Measurements from ENCODE around the gene SRBD1.
A peak's percentile ranks its signal among the peaks of the same experiment; 100 is the strongest.

Gene SRBD1

GRCh38 chr2:45494978-45495293 is 116.1 kb downstream of the SRBD1 start:
- ATAC-seq (ENCODE audit: insufficient read depth, low read depth) (no peak), DNase-seq (no peak)
- TF ChIP-seq EZH2 (IDR thresholded peaks at IDR 0.05; ENCODE audit: borderline replicate concordance, low read depth, low read length, severe bottlenecking) (no peak), CTCF (IDR thresholded peaks at IDR 0.05; ENCODE audit: borderline replicate concordance, extremely low read depth, low read length, poor library complexity, severe bottlenecking) (no peak)
- Histone ChIP-seq H3K27me3 (ENCODE audit: insufficient read depth, low read length, poor library complexity) (no peaks in the 10 kb centered on the region), H3K79me2 (ENCODE audit: insufficient read depth, low read length) (no peaks in the 10 kb centered on the region), H3K9ac (ENCODE audit: low read depth, low read length) (no peak overlapping the region), H2AFZ (ENCODE audit: low read depth, low read length) (no peak overlapping the region), H3K36me3 (ENCODE audit: insufficient read depth, low read length) (no peaks in the 10 kb centered on the region), H3K4me1 (ENCODE audit: insufficient read depth, low read length) (peaks cover 7% of the 10 kb centered on the region), H3K4me2 (ENCODE audit: insufficient read depth, low read length) (no peak overlapping the region), H3K27ac (ENCODE audit: low read length) (peak overlapping the region; percentile 28; the same call in 1 of the 2 replicates), H4K20me1 (ENCODE audit: insufficient read depth, low read length) (no peaks in the 10 kb centered on the region), H3K4me3 (ENCODE audit: low read depth in 1 of 2, low read length in 2 of 2) (no peak overlapping the region), H3K9me3 (ENCODE audit: insufficient read depth, low read length, severe bottlenecking) (no peaks in the 10 kb centered on the region)

GRCh38 chr2:45494275-45494977 is 116.6 kb downstream of the SRBD1 start:
- peak overlapping the region; percentile 28; the same call in 1 of the 2 replicates for H3K27ac ChIP-seq (ENCODE audit: low read length)
- no peaks in the 10 kb centered on the region for H3K9me3 ChIP-seq (ENCODE audit: insufficient read depth, low read length, severe bottlenecking)
- peaks cover 7% of the 10 kb centered on the region for H3K4me1 ChIP-seq (ENCODE audit: insufficient read depth, low read length)
- H3K36me3 ChIP-seq (ENCODE audit: insufficient read depth, low read length), result no peaks in the 10 kb centered on the region
- H3K79me2 ChIP-seq (ENCODE audit: insufficient read depth, low read length), result no peaks in the 10 kb centered on the region
- H3K9ac ChIP-seq (ENCODE audit: low read depth, low read length), result no peak overlapping the region
- DNase-seq (no peak), ATAC-seq (ENCODE audit: insufficient read depth, low read depth) (peak; percentile 55; the same call in 1 of the 3 replicates)
- no peak overlapping the region for H3K4me3 ChIP-seq (ENCODE audit: low read depth in 1 of 2, low read length in 2 of 2)
- TF ChIP-seq CTCF (IDR thresholded peaks at IDR 0.05; ENCODE audit: borderline replicate concordance, extremely low read depth, low read length, poor library complexity, severe bottlenecking) (peak; percentile 89), EZH2 (IDR thresholded peaks at IDR 0.05; ENCODE audit: borderline replicate concordance, low read depth, low read length, severe bottlenecking) (no peak)
- H2AFZ ChIP-seq (ENCODE audit: low read depth, low read length), result no peak overlapping the region
- H3K27me3 ChIP-seq (ENCODE audit: insufficient read depth, low read length, poor library complexity), result no peaks in the 10 kb centered on the region
- H3K4me2 ChIP-seq (ENCODE audit: insufficient read depth, low read length), result no peak overlapping the region
- no peaks in the 10 kb centered on the region for H4K20me1 ChIP-seq (ENCODE audit: insufficient read depth, low read length)

- ATAC-seq (ENCODE audit: insufficient read depth, low read depth) (no peak), DNase-seq (no peak)
- Histone ChIP-seq H3K4me3 (ENCODE audit: low read depth in 1 of 2, low read length in 2 of 2) (no peak overlapping the region), H3K36me3 (ENCODE audit: insufficient read depth, low read length) (peaks cover 3% of the 10 kb centered on the region; the same call in 1 of the 2 replicates), H2AFZ (ENCODE audit: low read depth, low read length) (no peak overlapping the region), H3K4me1 (ENCODE audit: insufficient read depth, low read length) (no peaks in the 10 kb centered on the region), H3K27ac (ENCODE audit: low read length) (no peak overlapping the region), H3K79me2 (ENCODE audit: insufficient read depth, low read length) (no peaks in the 10 kb centered on the region), H3K9me3 (ENCODE audit: insufficient read depth, low read length, severe bottlenecking) (no peaks in the 10 kb centered on the region), H3K9ac (ENCODE audit: low read depth, low read length) (no peak overlapping the region), H4K20me1 (ENCODE audit: insufficient read depth, low read length) (no peaks in the 10 kb centered on the region), H3K4me2 (ENCODE audit: insufficient read depth, low read length) (no peak overlapping the region), H3K27me3 (ENCODE audit: insufficient read depth, low read length, poor library complexity) (no peaks in the 10 kb centered on the region)
- TF ChIP-seq EZH2 (IDR thresholded peaks at IDR 0.05; ENCODE audit: borderline replicate concordance, low read depth, low read length, severe bottlenecking) (no peak), CTCF (IDR thresholded peaks at IDR 0.05; ENCODE audit: borderline replicate concordance, extremely low read depth, low read length, poor library complexity, severe bottlenecking) (no peak)
These were observed 126.1 kb downstream of the SRBD1 start for GRCh38 chr2:45484965-45485364.
